Measurements from ENCODE around the gene CDRT15. TPM values are rescaled to one million over a fixed set of nuclear protein-coding genes. Genes with fewer than 3 reads are reported as not detected.
"Not testable (repeated sequence)": the region's sequence is repeated elsewhere in the genome, so short reads cannot be mapped to it uniquely, and the experiment has no call there.

Gene CDRT15
- total RNA-seq (2014; rRNA removed; shearing (Covaris generic)): not detected in 2 replicates

DNA sequence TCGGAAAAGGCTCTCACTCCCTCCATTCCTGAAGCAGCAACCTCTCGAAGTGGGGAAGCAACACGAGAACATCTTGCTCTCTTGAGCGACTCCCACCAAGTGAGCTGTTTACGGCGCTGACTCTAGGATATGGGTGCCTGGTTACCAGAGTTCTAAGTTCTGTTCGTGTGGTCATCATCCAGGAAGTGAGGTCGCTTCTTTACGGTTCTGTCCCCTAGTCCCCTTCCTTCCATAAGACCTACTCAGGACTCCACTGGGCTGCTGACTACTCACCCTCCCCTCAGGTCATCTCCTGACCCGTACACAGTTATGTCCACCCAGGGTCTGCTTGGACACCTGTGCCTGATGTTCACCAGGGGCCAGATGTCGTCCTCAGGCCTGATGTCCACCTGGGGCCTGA lies at the start of gene CDRT15:
TSS of gene CDRT15 (minus strand) at position 101 of the 400 bp plus-strand sequence. CDS start at position 72, 29 bp downstream.
- not testable (repeated sequence) for DNase-seq (ENCODE audit: low spot score)

- no peak for DNase-seq (ENCODE audit: low spot score)
These were observed 46.1 kb upstream of the CDRT15 start for GRCh38 chr17:14282726-14283125.

GRCh38 chr17:14281530-14281929 lies 44.9 kb upstream of the CDRT15 start:
- DNase-seq (ENCODE audit: low spot score): no peak

- no peak for DNase-seq (ENCODE audit: low spot score)
These were observed 40.0 kb upstream of the CDRT15 start for GRCh38 chr17:14276535-14277250.

DNA sequence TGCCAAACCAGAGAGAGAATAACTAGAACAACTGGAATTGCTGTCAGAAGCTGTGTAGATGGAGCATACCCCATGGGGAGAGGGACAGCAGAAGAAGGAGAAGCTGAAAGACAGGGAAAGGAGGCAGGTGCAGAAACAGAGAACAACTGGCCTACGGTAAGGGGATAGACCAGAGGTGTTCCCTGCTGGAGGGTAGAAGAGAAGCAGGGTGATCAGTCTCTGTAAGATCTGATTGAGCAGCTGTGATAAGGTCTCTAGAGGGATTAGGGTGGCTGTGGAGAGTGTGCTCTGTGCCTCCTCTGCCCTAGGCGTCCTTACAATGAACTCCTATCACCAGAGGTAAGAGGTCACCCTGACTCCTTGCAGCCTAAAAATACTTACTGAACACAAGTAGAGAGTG lies 33.8 kb upstream of the CDRT15 start:
- DNase-seq (ENCODE audit: low spot score): no peak

DNA sequence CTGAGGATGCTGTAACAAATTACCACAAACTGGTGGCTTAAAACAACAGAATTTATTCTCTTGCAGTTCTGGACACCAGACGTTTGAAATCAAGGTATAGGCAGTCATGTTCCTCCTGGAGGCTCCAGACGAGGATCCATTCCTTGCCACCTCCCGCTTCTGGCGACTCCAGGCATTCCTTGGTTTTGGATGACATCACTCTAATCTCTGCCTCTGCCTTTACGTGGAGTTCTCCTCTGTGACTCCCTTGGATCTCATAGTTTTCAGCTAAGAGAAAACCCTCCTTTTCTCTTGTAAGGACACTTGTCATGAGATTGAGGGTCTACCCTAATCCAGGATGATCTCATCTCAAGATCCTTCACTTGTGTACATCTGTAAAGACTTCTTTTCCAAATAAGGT lies 32.8 kb upstream of the CDRT15 start:
- no peak for DNase-seq (ENCODE audit: low spot score)

DNA sequence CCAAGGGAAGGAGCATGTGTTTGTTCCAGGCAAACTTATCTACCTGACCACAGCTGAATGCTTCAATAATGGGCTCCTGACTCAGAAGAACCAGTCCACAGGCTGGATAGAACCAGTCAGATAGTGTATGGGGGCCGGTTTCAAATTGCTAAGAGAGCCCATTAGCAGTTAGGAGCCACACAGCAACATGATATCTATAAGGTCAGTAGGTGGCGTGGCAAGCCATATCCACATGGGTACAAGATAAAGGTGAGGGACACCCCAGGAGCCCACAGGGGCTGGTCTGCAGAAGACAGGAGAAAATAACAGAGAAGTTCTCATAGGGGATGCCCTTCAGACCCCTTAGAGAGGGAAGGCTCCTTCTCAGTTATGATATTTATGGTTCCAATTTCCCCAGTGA lies 31.6 kb upstream of the CDRT15 start:
- DNase-seq (ENCODE audit: low spot score): no peak

DNA sequence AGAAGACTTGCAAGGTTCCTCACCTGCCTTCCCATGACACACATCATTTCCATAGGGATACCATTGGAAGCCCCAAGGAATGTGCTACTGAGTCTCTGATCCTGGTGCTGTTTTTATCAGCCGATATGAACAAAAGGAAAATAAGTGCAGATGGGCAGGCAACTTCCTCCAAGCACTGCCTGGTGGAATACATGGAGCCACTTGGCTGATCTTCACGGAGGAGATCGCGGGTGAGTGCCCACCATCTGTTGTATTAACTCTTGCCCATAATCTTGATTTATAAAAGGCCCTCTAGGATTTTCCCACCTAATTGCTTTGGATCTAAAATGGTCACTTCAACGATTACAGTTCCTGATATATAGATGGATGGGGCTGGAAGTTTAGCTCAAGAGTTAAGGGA lies 24.7 kb upstream of the CDRT15 start:
- DNase-seq (ENCODE audit: low spot score): no peak

GRCh38 chr17:14245629-14246028 lies 9.0 kb upstream of the CDRT15 start:
- DNase-seq (ENCODE audit: low spot score): no peak

GRCh38 chr17:14245002-14245401 lies 8.3 kb upstream of the CDRT15 start:
- DNase-seq (ENCODE audit: low spot score): no peak

- not testable (repeated sequence) for DNase-seq (ENCODE audit: low spot score)
These were observed 2.6 kb upstream of the CDRT15 start for GRCh38 chr17:14239271-14239670.

DNA sequence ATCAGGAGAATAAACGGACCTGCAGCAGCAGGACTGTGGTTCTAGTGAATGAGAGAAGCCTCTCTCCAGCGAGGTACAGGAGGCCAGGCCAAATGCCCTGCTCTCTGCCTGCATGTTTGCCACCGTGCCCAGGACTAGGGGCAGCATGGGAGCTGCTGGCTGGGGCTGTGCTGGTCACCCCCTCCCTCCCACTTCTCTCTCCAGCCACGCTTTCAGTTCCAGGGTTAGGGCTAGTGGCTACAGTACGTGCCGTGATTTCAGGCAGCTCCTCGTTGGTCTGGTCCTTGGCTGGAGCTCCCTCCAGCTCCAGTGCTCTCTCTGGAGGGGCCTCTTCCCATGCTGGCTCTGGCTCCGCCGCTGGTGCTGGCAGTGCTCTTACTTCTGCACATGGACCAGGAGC lies 630 bp downstream of the CDRT15 start:
- DNase-seq (ENCODE audit: low spot score): not testable (repeated sequence)

- DNase-seq (ENCODE audit: low spot score): not testable (repeated sequence)
These were observed 1.6 kb downstream of the CDRT15 start for GRCh38 chr17:14235047-14235446.

DNA sequence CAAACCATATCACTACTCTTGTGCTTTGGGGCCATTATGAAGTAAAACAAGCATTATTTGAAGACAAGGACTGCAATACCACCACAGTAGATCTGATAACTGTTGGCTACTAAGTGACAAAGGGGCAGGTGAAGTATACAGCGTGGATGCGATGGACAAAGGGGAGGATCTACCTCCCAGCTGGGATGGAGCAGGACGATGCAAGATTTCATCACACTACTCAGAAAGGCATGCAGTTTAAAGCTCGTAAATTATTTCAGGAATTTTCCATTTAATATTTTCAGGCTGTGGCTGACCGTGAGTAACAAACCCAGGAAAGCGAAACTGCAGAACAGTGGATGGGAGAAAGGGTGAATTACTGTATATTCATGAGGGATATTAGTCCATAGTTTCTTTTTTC lies 5.5 kb downstream of the CDRT15 start:
- DNase-seq (ENCODE audit: low spot score): peak; percentile 19

DNA sequence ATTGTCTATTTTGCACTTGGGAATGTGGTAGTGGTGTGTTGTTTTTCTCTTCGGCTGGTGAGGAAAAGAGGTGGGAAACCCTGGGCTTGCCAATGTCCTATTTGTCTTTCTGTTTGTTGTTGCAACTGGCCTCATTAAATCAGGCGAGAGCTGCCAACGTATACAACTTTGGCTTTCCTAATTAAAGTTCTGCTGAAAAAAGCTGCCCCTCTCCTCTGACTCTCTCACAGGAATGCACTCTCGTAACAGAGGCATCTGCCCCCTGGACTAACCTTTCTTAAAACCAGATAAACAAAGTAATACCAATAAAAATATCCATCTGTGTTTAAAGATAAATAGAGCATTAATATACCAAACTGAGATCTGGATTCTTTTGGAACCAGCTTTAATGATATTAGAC lies 7.8 kb downstream of the CDRT15 start:
- DNase-seq (ENCODE audit: low spot score): no peak

DNA sequence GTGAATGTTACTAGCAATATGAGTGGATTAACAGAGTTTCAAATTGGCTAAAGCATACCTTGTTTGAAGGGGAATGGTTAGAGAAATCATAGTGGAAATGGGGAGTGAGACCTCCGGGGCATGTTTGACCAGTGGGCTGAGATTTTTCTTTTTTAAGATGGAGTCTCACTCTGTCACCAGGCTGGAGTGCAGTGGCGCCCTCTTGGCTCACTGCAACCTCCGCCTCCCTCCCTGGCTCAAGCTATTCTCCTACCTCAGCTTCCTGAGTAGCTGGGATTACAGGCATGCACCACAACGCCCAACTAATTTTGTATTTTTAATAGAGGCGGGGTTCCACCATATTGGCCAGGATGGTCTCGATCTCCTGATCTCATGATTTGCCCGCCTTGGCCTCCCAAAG lies 9.6 kb downstream of the CDRT15 start:
- no peak for DNase-seq (ENCODE audit: low spot score)

DNA sequence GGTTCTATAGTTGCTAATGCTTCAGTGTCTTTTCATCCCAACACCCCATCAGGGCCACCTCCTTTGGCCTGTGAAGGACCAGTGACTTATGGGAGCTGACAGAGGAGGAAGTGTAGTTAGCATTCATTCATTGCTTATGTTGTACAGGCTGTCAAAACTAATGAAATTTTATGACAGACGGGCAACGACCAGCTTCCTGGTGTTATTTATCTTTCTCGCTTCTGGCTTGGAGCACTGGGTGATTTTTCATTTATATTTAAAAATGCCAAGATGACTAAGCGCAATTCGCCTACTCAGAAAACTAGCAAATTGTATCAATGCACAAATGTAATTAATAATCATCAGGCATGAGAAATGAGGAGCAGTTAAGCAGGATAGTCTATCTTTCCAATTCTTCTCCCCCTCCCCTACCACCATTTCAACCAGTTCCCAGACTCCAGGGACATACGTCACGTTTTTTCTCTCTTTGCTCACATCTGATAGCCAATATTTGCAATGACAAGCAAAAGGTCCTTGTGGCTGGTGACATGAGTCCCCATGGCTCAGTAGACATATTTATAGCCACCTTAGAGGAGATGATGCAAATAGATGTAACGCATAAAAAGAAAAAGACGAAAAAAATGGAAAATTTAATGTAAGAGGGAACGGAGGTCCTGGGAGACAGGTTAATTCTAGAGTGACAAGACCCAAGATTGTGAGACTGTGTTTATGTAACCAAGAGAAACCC lies 11.2 kb downstream of the CDRT15 start:
- no peak for DNase-seq (ENCODE audit: low spot score)

DNA sequence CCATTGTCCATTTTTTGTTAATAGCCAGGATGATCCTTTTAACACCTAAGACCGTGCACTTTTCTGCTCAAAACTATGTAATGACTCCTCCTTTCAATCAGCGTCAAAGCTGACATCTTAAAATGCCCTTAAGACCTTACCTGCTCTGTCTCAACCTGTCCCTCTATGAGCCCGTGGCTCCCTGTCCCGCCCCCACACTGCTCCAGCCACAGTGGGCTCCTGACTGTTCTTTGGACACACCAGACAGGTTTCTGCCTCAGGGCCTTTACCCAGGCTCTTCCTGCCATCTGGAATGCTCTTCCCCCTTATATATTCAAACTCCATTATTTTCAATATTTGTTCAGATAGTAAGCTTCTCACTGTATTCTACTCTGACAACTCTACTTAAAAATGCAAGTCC lies 14.1 kb downstream of the CDRT15 start:
- DNase-seq (ENCODE audit: low spot score): no peak

GRCh38 chr17:14214271-14214670 lies 22.4 kb downstream of the CDRT15 start:
- DNase-seq (ENCODE audit: low spot score): no peak

- DNase-seq (ENCODE audit: low spot score): no peak
These were observed 24.3 kb downstream of the CDRT15 start for GRCh38 chr17:14212401-14212800.

- no peak for DNase-seq (ENCODE audit: low spot score)
These were observed 24.9 kb downstream of the CDRT15 start for GRCh38 chr17:14211801-14212200.

- DNase-seq (ENCODE audit: low spot score): no peak
These were observed 25.4 kb downstream of the CDRT15 start for GRCh38 chr17:14211246-14211645.

DNA sequence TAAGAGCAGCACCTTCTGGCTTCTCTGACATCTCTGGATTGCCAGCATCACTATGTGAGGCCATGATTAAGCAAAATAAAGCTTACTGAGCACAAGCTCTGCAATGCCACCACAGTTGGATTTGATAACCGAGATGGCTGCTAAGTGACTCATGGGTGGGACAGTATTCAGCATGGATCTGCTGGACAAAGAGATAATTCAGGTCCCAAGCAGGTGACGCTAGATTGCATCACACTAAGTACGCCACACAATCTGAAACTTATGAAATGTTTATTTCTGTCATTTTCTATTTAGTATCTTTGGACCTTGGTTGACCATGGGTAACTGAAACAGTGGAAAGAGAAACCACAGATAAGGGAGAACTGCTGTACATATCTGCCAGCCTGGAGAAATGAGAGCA lies 27.4 kb downstream of the CDRT15 start:
- peak; percentile 67 for DNase-seq (ENCODE audit: low spot score)
